ENCODE results near the gene CACNA2D3.
"Not testable (repeated sequence)": the region's sequence is repeated elsewhere in the genome, so short reads cannot be mapped to it uniquely, and the experiment has no call there.

Gene CACNA2D3

DNA sequence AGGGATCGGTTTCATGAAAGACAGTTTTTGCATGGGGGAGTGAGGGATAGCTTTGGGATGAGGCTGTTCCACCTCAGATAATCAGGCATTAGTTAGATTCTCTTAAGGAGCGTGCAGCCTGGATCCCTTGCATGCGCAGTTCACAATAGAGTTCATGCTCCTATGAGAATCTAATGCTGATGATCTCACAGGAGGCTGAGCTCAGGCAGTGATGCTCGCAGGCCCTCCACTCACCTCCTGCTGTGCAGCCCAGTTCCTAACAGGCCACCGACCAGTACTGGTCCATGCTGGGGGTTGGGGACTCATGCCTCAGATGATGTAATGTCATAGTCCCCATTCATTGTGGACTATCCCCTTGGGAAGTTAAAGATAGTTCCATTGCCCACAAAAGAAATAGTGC, 255.8 kb downstream of the CACNA2D3 start:
- no peak for DNase-seq

DNA sequence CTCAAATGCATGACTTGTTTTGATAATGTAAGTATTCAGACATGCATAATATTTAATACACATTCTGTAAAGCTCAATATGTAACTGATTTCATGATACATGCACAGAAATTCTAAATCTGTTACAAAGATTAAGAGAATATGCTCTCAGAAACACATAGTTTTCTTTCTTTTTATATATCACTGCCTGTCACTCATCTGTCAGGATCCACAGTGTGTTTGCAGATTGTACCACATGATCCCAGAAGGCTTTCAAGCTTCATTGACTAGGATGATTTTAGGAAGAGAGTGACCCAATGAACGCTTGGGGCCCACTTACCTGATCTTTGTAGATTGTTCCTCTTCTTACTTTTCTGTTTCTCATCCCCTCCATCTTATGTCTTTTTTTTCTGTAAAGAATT, 261.9 kb downstream of the CACNA2D3 start:
- no peak for DNase-seq

DNA sequence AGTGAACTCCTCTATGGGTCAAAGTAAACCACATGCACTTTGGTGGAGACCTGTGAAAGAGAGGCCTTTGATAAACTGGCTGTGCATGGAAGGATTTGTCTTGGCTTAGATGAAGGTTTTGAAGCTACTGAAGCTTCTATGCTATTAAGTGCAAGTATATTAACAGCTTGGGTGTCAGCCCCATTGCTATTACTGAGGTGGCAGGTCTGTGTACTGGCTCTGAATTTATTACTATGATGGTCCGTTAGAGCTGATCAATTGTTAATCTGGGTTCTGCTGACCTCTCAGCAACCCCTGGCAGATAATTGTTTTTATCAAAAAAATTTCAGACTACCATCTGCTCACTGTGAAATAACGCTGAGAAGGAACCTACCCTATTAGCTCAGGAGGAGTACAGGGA, 268.2 kb downstream of the CACNA2D3 start:
- DNase-seq, result no peak

DNA sequence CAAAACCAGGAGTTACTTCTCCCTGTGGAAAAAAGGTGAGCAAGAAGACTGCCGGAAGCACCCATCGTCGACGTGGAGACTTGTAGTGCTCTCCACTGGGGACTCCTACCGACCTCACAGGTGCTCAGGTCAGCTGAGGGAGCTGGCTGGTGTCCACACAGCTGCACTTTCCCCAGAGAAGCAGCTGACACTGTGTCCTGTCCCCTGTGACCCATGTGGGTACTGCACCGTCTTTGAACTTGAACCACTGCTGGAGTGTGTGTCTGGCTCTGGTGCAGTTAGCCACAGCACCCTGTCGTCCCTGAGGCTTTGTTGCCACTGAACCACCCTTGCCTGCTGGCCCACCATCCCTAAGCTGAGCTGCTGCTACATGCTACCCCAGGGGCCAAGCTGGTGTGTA, 270.8 kb downstream of the CACNA2D3 start:
- no peak for DNase-seq

DNA sequence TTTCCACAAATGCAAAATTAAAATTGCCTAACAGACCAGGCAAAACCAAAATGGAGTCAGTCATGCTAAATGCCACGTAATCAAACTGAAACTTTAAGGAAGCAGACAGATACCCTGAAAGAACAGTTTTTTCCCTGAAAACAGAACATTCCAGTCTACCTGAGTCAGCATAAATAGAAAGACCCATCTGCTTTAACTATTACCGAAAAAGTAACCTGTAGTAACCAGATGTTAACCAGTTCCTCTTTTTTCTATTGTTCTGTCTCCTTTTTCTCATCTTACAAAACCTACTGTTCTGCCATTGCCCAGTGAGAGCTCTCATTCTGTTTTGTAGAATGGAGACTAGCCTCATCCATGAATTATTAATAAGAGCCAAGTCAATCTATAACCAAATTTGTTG, 286.0 kb downstream of the CACNA2D3 start:
- no peak for DNase-seq

DNA sequence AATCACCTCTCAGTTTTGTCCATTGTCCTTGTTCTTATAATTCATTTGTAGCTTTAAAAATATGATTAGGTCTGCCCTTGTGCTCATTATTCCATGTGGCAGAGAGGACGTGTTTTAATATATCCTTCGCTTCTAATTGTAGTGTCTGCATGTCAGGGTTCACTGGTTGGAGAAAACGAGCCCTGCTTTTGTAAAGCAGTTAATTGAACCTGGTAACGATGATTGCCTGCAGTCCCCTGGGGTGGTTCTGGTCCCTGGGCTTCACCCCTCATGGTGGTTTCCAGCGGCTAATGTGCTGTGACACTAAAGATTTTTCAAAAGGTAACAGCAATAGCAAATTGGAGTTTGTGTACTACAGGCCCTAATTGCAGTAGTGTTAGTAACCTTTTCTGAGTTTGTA, 299.6 kb downstream of the CACNA2D3 start:
- DNase-seq, result no peak

DNA sequence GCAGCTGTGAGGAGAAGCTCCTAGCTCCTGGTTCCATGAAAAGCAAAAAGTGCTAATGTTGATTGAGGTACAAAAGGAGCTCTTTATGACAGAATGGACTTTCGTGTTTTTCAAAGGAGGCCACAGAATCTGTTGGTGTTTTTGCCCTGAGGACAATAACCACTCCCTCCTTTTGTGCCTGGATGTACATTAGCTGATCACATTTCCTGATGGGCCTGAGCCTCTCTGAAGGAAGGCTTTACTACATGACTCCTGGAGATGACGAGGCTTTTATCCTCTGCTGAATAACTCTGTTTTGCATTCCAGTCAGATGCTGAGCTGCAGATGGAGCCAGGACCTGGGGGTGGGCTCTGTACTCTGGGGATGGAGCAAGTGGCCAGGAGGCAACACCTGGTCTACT, 301.9 kb downstream of the CACNA2D3 start:
- no peak for DNase-seq

DNA sequence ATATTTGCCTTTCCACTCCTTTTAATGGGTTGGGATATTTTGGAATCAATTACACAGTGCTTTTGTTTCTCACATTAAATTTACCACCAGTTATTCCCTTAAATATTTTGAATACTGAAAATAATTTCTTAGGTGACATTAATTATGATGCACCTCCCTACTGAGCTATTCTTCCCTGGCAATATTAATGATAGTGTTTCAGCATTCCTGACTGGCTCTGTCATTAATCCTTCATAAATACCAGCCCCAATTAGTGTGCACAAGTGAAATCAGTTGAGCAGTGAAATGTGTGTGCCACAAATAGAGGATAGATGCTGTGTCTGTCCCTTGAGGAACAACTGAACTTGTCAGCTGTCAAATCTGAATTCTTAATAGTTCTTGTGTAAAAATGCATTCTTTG, 304.0 kb downstream of the CACNA2D3 start:
- no peak for DNase-seq

DNA sequence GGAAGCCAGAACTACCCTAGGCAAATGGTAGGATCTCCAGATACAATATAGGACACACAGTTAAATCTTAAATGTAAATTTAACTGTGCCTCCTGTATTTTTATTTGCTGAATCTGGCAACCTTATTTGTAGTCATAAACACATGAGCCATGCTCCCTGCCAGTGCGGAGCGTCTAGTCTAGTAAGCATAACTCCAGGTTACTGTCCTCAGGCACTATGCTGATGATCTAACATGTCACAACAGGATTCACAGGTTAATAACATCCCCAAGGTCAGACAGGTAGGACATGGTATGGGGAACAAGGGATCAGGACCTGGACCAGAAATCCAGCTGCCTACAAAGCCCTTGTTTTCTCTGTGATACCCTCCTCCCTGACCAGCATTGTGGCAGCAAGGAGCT, 305.1 kb downstream of the CACNA2D3 start:
- no peak for DNase-seq

DNA sequence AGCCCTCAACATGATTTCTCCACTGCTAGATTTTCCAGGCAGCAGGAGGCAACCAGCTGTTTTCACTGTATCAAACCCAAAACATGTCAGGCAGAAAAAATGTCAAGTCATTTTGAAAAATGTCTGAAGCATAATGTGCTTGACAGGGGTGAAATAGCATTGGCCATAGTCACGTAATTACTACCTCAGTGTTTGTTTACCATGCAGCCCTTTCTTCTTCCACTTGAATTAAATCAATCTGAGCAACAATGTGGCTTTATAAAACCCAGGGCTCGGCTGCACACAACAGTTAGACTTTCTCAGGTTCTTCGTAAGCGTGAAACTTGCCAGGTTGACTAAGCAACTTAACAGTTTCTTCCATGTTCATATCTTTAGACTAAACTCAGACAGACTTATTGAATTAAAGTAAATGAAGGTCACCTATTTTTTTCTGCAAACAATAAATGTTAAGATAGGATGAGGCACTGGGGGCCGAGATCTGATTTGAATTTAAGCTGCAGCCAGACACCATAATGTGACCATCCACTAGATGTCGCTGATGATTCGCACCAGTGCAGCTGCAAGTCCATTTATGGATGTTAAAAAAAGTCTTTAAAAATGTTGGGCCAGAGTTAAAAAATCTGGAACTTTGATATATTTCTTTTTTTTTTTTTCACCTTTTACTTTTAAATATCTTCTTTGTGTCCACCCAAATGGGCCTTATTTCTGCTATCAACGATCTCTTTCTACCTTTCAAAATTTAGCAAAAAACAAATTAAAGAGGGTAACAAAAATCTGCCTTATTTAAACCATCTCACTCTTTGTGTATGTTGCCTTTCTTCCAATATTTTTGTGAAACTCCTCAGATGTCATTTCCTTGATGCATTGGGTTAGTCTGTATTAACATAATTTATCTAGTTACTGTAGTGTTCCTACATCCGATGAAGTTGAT, 305.9 kb downstream of the CACNA2D3 start:
- peak; percentile 6 for DNase-seq

DNA sequence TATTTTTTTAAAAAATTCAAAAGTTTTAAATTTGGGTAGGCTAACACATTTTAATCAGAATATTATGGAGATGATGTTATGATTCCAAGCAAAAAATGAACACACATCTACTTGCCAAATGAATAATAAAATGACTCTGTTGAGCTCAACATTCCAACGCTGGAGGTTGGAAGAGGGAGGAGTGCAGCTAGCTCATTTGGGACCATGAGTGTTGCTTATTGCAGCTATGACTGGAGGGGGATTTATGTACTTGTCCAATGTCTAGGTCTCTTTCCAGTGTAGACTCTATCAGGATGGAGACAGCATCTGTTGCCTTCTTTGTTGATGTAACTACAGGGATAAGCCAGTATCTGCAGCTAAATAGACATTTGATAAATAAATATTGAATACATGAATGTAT, 310.6 kb downstream of the CACNA2D3 start:
- no peak for DNase-seq

DNA sequence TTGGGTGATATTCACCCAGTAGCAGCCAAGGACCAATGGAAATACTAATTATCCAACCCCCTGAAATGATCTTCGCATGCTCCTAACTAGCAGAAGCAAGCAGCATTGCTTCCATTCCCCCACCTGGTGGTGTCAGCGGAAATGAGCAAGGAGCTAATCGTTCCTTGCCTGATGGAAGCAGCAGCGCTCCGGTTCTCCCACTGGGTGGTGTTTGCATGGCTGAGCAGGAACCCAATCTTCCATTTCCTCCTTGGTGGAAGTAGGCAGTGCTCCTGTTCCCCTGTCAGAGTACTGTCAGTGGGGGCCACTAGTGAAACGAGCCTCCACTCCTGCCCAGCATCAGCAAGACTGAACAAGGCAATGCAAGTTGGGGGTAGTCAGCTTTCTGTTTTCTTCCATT, 311.5 kb downstream of the CACNA2D3 start:
- DNase-seq, result no peak

DNA sequence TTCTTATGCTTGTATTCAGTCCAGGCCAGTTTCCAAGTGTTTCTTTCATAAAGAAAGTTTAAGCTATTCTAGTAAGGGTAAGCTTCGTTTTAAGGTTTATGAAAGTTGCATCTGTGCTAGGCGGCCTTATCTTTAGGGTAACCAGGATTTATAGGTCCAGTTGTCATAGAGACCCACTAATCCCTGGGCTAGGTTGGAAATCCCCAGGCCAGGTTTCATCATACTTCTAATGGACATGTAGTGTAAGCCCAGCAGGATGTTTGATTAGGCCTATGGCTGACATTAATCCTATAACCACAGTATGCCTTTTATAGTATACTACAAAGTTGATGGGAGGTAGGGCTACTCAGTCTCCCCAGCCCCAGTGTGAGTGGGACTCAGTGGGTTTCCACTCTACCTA, 312.4 kb downstream of the CACNA2D3 start:
- DNase-seq, result no peak

DNA sequence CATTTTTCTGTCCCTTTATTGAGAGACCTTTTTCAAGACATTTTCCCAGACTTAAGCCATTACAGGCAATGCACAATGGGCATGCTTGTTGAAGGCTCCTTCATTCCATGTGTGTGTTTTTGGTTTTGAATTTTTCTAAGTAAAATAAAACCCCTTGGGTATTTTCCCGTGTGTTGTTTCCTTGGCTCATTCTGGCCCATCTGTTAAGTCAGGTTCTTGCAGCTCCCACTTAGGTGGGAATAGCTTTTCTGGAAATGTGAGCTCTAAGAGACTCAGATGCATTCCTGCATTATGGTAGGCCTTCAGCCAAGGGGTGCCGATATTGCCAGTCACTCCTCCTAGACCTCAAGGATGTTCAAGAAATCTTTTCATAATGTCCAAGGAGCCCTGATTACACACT, 314.9 kb downstream of the CACNA2D3 start:
- DNase-seq, result no peak

DNA sequence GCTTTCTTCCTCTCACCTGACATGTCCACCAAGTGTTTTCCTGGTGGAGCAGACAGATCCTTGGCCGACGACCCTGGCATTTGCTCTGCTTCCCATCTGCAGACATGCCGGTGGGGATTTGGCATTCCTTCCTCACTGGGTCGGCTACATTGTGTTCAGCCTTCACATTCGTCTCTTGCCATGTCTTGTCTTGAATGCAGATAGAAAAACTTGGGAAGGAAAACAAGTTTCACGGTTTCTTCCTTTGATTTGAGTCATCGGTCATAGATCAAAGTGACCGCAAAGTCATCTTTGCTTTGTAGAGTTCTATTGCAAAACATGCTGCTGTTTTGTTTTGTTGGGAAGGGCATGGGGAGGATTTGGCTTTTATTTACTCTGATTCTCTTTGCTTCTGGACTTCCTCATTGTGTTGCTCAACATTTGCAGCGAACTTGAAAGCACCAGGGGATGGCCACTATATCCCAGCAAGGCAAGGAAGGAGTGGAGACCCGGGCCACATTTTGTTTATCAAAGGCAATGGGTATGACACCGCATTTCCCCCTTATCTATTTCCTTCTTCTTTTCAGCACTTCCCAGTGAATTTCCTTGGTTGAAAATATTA, 321.3 kb downstream of the CACNA2D3 start:
- DNase-seq, result no peak

DNA sequence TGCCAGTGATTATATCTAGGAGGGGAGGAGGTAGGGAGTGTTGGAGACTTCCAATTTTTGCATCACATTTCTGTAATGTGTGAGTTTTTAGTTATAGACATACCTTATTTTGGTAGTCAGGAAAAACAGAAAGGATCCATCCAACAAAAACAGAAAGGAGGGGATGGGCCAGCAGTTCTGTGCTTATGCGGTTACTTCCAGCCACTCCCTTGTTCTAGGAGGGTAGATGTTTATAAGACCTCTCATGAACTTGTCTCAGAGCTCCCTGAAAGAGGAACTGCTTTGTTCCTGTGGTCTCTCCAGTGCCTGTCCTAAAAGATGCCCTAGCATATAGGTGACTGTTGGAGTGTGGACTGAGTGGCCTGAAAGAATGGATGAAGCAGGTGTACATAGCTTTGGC, 323.3 kb downstream of the CACNA2D3 start:
- DNase-seq, result no peak

DNA sequence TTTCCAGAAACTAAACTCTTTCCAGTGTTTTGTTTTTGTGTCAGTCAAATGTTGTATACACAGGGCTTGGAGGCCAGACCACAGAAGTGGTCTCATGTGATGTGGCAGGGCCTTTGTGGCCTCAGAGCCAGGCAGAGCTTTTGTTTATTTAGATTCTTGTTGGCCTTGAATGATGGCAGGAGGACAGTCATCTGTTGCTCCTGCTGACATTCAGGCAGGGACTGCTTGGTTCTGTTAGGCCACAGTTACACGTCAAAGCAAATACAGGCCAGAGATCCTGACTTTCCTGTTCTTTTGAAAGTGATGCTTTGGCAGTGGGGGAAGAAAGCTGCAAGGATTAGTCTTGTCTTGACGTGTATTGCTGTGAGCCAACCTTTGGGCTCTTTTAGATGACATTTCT, 325.1 kb downstream of the CACNA2D3 start:
- DNase-seq, result no peak

DNA sequence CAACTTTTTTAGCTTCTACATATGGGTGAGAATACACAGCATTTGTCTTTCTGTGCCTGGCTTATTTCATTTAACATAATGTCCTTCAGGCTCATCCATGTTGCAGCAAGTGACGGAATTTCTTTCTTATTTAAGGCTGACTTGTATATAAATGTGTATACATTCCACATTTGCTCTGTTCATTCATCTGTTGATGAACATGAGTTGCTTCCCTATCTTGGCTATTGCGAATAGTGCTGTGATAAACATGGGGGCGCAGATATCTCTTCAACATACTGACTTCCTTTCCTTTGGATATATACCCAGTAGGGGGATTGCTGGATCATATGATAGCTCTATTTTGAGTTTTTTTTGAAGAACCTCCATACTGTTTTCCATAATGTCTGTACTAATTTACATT, 332.5 kb downstream of the CACNA2D3 start:
- DNase-seq, result no peak

DNA sequence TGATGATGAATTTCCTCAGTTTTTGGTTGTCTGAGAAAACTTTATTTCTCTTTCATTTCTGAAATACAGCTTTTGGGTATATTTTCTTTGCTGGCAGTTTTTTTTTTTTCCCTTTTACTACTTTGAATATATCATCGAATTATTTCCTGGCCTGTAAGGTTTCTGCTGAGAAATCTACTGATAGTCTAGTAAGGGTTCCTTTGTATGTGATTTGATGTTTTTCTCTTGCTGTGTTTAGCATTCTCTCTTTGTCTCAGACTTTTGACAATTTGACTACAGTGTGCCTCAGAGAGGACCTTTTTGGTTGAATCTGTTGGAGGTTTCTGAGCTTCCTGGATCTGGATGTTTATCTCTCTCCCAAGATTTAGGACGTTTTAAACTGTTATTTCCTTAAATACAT, 336.0 kb downstream of the CACNA2D3 start:
- no peak for DNase-seq

DNA sequence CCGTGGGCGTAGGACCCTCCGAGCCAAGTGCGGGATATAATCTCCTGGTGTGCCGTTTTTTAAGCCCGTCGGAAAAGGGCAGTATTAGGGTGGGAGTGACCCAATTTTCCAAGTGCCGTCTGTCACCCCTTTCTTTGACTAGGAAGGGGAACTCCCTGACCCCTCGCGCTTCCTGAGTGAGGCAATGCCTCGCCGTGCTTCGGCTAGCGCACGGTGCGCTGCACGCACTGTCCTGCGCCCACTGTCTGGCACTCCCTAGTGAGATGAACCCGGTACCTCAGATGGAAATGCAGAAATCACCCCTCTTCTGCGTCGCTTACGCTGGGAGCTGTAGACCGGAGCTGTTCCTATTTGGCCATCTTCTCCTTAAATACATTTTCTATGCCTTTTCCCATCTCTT, 342.2 kb downstream of the CACNA2D3 start:
- DNase-seq, result not testable (repeated sequence)

DNA sequence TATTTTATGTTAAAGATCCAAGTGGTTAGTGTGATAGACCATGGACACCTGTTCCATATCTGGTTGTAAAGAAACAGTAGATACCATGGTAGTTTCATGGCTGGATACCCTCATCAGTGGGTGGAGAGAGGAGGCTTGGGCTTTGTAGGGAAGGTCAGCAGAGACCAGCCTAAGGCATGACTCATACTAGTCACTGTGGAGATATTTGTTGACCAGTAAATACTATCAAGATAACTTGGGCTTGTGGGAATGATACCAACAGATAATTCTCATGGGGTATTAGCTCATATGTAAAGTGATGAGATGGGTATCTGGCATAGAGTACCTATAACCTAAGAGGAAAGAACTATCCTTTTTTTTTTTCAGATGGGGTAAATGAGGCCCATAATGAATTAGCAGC, 354.5 kb downstream of the CACNA2D3 start:
- no peak for DNase-seq

DNA sequence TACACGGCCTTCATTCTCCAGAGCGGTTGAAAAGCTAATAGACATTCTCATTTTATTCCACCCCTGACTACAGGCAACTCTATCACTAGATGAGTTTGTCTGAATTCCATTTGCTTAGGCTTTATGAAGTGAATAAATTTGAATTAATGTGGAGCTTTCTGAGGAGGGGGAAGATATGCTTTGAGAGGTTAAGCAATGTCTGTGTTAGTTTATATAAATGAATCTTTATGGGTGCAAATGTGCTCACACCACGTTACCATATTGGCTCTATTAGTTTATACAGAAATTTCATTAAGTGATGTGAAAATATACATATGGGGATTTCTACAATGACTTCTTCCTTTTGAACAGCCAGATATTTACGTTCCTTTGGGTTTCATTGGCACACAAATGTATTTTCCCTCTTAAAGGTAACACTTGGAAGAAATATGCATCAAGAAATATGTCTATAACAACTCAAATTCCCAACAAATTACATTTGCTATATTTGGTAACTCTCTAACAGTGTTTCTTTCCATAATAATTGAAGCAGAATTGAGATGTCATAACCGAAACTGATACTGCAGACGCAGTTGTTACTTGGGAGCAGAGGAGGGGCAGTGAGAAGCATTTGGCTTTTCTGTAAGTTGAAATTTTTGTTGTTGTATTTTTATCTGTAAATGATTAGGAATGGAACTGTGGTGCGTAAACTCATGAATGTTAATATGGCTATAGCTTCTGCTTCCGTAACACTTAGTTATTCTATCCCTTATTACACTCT, 359.4 kb downstream of the CACNA2D3 start:
- DNase-seq, result no peak

DNA sequence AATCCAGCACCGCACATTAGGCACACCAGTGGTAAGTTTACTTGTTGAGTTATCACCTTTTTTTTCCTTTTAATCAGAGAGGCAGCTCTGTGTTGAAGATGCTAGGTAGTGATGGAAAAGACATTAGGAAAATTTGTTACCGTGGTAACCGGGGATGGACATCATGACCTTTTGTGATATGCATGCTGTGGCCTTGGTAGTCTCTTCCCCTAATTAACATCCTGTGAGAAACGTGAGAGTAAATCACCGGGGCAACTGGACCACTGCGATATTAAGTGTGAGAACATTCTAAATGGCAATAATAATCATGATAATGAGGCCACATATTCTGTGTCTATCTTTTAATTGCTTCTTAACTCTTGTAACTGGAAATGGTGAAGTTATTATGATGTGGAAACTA, 362.0 kb downstream of the CACNA2D3 start:
- no peak for DNase-seq

DNA sequence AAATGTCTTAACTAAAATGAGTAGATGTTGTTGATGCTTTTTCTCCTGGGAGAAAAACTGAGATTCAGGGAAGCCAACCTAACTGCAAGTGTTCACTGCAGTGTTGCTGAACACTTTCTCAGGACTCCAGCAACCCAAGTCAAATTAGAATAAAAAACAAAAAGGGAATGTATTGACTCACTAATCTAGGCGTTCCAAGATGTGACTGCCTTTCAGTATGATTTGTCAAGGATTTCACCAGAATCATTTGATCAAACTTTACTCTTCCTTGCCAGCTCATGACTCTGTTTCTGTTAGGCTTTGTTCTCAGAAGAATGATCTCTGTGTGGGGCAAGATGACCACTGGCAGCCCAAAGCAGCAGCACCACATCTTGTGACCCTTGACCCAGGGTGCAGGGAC, 364.0 kb downstream of the CACNA2D3 start:
- no peak for DNase-seq

Measured in activated CD4-positive, alpha-beta T cell treated with anti-CD3 and anti-CD28 coated beads, Interleukin-2, amount 50 U/mL, for 1 hour (primary cell).